H1 (cell line): Measurements from ENCODE around the gene SPTBN1. TPM values are rescaled to one million over a fixed set of nuclear protein-coding genes. Genes with fewer than 3 reads are reported as not detected.

Source experiments
- CTCF ChIA-PET: fragments of 300-600 bp; sonication (Branson Sonifier 250); formaldehyde crosslinking; loops from one replicate; lab custom pipeline; 2021; ENCODE audit not compliant: partially characterized antibody; lab: Charles Lee
- POLR2A ChIA-PET: fragments of 300-600 bp; sonication (Branson Sonifier 250); formaldehyde crosslinking; loops from one replicate; lab custom pipeline; 2021; ENCODE audit warnings: inconsistent platforms; ENCODE audit not compliant: partially characterized antibody; lab: Charles Lee
- DNase-seq, 2 experiments: peaks; one replicate each; pipeline versions ENCODE4 v3.0.0 to v3.0.0-alpha.2; 2010 to 2022; ENCODE audit warnings: low spot score in 2 of 2, low read depth in 1 of 2, mixed read lengths in 1 of 2
- FAIRE-seq: peaks from 2 replicates; lab custom pipeline; 2011; peaks lifted over from hg19 to GRCh38; lab: Jason Lieb, UNC
- H2AFZ ChIP-seq: 2 replicates; pipeline ENCODE4 v1.8.1; 2012; ENCODE audit warnings: low read length, inconsistent platforms
- H2AK5ac ChIP-seq: 2 replicates; pipeline ENCODE4 v1.6.1; 2013; ENCODE audit warnings: low read depth, low read length
- H2BK120ac ChIP-seq: replicated peaks from 2 replicates; pipeline ENCODE3; 2013; ENCODE audit warnings: low read depth, low read length, inconsistent platforms
- H2BK12ac ChIP-seq: 2 replicates; pipeline ENCODE4 v1.6.1; 2013; ENCODE audit warnings: low read depth, low read length
- H2BK15ac ChIP-seq: 2 replicates; pipeline ENCODE4 v1.6.1; 2013; ENCODE audit warnings: low read length
- H2BK20ac ChIP-seq: 2 replicates; pipeline ENCODE4 v1.6.1; 2013; ENCODE audit warnings: low read length
- H2BK5ac ChIP-seq: 2 replicates; pipeline ENCODE4 v1.6.1; 2013; ENCODE audit warnings: low read depth, low read length
- H3K14ac ChIP-seq: 2 replicates; pipeline ENCODE4 v1.6.1; 2013; ENCODE audit warnings: inconsistent platforms; ENCODE audit not compliant: insufficient read length
- H3K18ac ChIP-seq: 2 replicates; pipeline ENCODE4 v1.6.1; 2013; ENCODE audit warnings: low read length; ENCODE audit errors: extremely low read depth
- H3K23ac ChIP-seq: 2 replicates; pipeline ENCODE4 v1.6.1; 2013; ENCODE audit warnings: inconsistent platforms; ENCODE audit not compliant: insufficient read length
- H3K23me2 ChIP-seq: 2 replicates; pipeline ENCODE4 v1.6.1; 2013; ENCODE audit warnings: low read depth, low read length
- H3K27ac ChIP-seq: 2 replicates; pipeline ENCODE4 v1.6.1; 2011; ENCODE audit warnings: low read depth, low read length, inconsistent platforms
- H3K27me3 ChIP-seq, 4 experiments: replicated peaks in 1 of 4; 1 replicate in 1 of 4; 2 replicates in 3 of 4; pipeline versions ENCODE4 v1.6.1 to v1.8.1; 2011 to 2013; ENCODE audit warnings: low read length in 3 of 4, mild to moderate bottlenecking in 3 of 4, inconsistent platforms in 2 of 4, mixed read lengths in 2 of 4, moderate library complexity in 1 of 4; ENCODE audit not compliant: control insufficient read depth in 3 of 4, insufficient read depth in 3 of 4; ENCODE audit errors: extremely low read depth in 1 of 4
- H3K36me3 ChIP-seq, 4 experiments: 2 replicates each; pipeline versions ENCODE4 v1.6.1 to v1.8.1; 2011 to 2013; ENCODE audit warnings: mild to moderate bottlenecking in 4 of 4, low read length in 3 of 4, moderate library complexity in 2 of 4, control low read depth in 1 of 4, inconsistent platforms in 1 of 4; ENCODE audit not compliant: insufficient read depth in 4 of 4, control insufficient read depth in 2 of 4
- H3K4ac ChIP-seq: replicated peaks from 2 replicates; pipeline ENCODE3; 2013; ENCODE audit warnings: low read length, low read depth, mixed read lengths, inconsistent platforms; ENCODE audit not compliant: insufficient read length
- H3K4me1 ChIP-seq, 4 experiments: replicated peaks in 1 of 4; 1 replicate in 1 of 4; 2 replicates in 3 of 4; pipeline versions ENCODE4 v1.6.1 to v1.8.1; 2011 to 2013; ENCODE audit warnings: low read length in 3 of 4, inconsistent platforms in 2 of 4, mixed read lengths in 1 of 4; ENCODE audit not compliant: insufficient read depth in 4 of 4, control insufficient read depth in 3 of 4
- H3K4me2 ChIP-seq, 2 experiments: 2 replicates each; pipeline versions ENCODE4 v1.6.1 to v1.8.1; 2011 to 2013; ENCODE audit warnings: low read depth in 2 of 2, low read length in 2 of 2, control low read depth in 1 of 2, inconsistent platforms in 1 of 2, mild to moderate bottlenecking in 1 of 2; ENCODE audit not compliant: insufficient read depth in 1 of 2
- H3K4me3 ChIP-seq, 4 experiments: fragments of 200-600, 300-600 bp in 1 of 4; sonication (generic), shearing (Covaris generic), sonication (Bioruptor Twin) in 1 of 4; 2 replicates each; pipeline versions ENCODE4 v1.5.1 to v1.8.1; 2011 to 2016; ENCODE audit warnings: low read length in 4 of 4, low read depth in 3 of 4, control low read depth in 2 of 4, inconsistent platforms in 2 of 4, mild to moderate bottlenecking in 2 of 4, mixed read lengths in 1 of 4, moderate library complexity in 1 of 4; ENCODE audit not compliant: insufficient read depth in 2 of 4; ENCODE audit errors: extremely low read depth in 1 of 4
- H3K56ac ChIP-seq: replicated peaks from 2 replicates; pipeline ENCODE3; 2013; ENCODE audit warnings: low read depth, mild to moderate bottlenecking, mixed read lengths, low read length, inconsistent platforms; ENCODE audit not compliant: insufficient read length
- H3K79me1 ChIP-seq: 2 replicates; pipeline ENCODE4 v1.6.1; 2013; ENCODE audit warnings: low read depth, low read length, control low read depth
- H3K79me2 ChIP-seq, 2 experiments: 2 replicates each; pipeline versions ENCODE4 v1.6.1 to v1.8.1; 2012 to 2013; ENCODE audit warnings: low read length in 2 of 2, mild to moderate bottlenecking in 2 of 2, inconsistent platforms in 1 of 2; ENCODE audit not compliant: insufficient read depth in 2 of 2, control insufficient read depth in 1 of 2
- H3K9ac ChIP-seq, 4 experiments: replicated peaks in 1 of 4; 1 replicate in 1 of 4; 2 replicates in 3 of 4; pipeline versions ENCODE4 v1.6.1 to v1.8.1; 2011 to 2013; ENCODE audit warnings: low read depth in 3 of 4, low read length in 3 of 4, control low read depth in 2 of 4, mild to moderate bottlenecking in 2 of 4, moderate library complexity in 2 of 4, inconsistent platforms in 1 of 4; ENCODE audit errors: extremely low read depth in 1 of 4
- H3K9me3 ChIP-seq, 2 experiments: 2 replicates each; pipeline versions ENCODE4 v1.6.1 to v1.8.1; 2012 to 2013; ENCODE audit warnings: mild to moderate bottlenecking in 2 of 2, moderate library complexity in 2 of 2, control low read depth in 1 of 2, inconsistent platforms in 1 of 2, low read depth in 1 of 2, low read length in 1 of 2, mixed read lengths in 1 of 2; ENCODE audit not compliant: insufficient read depth in 2 of 2
- H4K20me1 ChIP-seq, 2 experiments: replicated peaks in 1 of 2; 2 replicates each; pipeline versions ENCODE3 to v1.8.1; 2011 to 2013; ENCODE audit warnings: inconsistent platforms in 2 of 2, low read length in 2 of 2, mild to moderate bottlenecking in 1 of 2; ENCODE audit not compliant: insufficient read depth in 2 of 2, control insufficient read depth in 1 of 2
- H4K5ac ChIP-seq: 2 replicates; pipeline ENCODE4 v1.6.1; 2013; ENCODE audit warnings: low read length, low read depth, mixed read lengths, inconsistent platforms; ENCODE audit not compliant: insufficient read length
- H4K8ac ChIP-seq: 2 replicates; pipeline ENCODE4 v1.8.0; 2013; ENCODE audit warnings: mild to moderate bottlenecking, moderate library complexity, low read length, inconsistent platforms; ENCODE audit not compliant: insufficient read depth; ENCODE audit errors: extremely low read depth
- H4K91ac ChIP-seq: replicated peaks from 2 replicates; pipeline ENCODE3; 2013; ENCODE audit warnings: low read length, mixed read lengths, inconsistent platforms; ENCODE audit not compliant: insufficient read length
- BCL11A ChIP-seq, 2 experiments: IDR thresholded peaks; one replicate each; pipeline ENCODE4 v1.6.1; 2011; ENCODE audit warnings: low read depth in 2 of 2, low read length in 2 of 2, mild to moderate bottlenecking in 2 of 2
- GTF2F1 ChIP-seq: IDR thresholded peaks from 2 replicates; pipeline ENCODE4 v1.6.1; 2012; ENCODE audit warnings: low read depth, low read length, improper control_type of control experiment, borderline replicate concordance
- HDAC6 ChIP-seq: IDR thresholded peaks from one replicate; pipeline ENCODE4 v1.7.1; 2012; ENCODE audit warnings: low read depth, mild to moderate bottlenecking, inconsistent platforms, low read length, moderate library complexity
- JUN ChIP-seq: IDR thresholded peaks from 2 replicates; pipeline ENCODE4 v1.6.1; 2011; ENCODE audit warnings: low read depth, mild to moderate bottlenecking, improper control_type of control experiment, low read length
- KDM5A ChIP-seq: fragments of 200-600 bp; IDR thresholded peaks from 2 replicates; pipeline ENCODE4 v1.7.1; 2012; ENCODE audit warnings: mild to moderate bottlenecking, low read length, inconsistent platforms, mixed read lengths
- RAD21 ChIP-seq, 2 experiments: IDR thresholded peaks in 1 of 2; conservative IDR thresholded peaks in 1 of 2; 2 replicates each; pipeline ENCODE4 v1.6.1; 2011; ENCODE audit warnings: low read depth in 2 of 2, low read length in 2 of 2, improper control_type of control experiment in 1 of 2, inconsistent platforms in 1 of 2, mild to moderate bottlenecking in 1 of 2, moderate library complexity in 1 of 2
- SAP30 ChIP-seq: fragments of 300-600 bp; sonication (generic); IDR thresholded peaks from 2 replicates; pipeline ENCODE4 v1.7.1; 2012; ENCODE audit warnings: low read length, moderate library complexity, mild to moderate bottlenecking, inconsistent platforms; ENCODE audit not compliant: insufficient read depth, insufficient replicate concordance
- SP2 ChIP-seq: IDR thresholded peaks from 2 replicates; pipeline ENCODE4 v1.6.1; 2012; ENCODE audit warnings: mild to moderate bottlenecking, low read length, inconsistent platforms
- SRF ChIP-seq: IDR thresholded peaks from 2 replicates; pipeline ENCODE4 v1.6.1; 2011; ENCODE audit warnings: mild to moderate bottlenecking, low read depth, low read length, moderate library complexity
- SUZ12 ChIP-seq: fragments of 200-600 bp; sonication (generic); IDR thresholded peaks from 2 replicates; pipeline ENCODE4 v1.6.1; 2012; ENCODE audit warnings: mild to moderate bottlenecking, inconsistent platforms, low read length, moderate library complexity, mixed read lengths
- TAF7 ChIP-seq: optimal IDR thresholded peaks from 2 replicates; pipeline ENCODE3; 2011; ENCODE audit warnings: low read depth, mild to moderate bottlenecking, inconsistent platforms, low read length, moderate library complexity, borderline replicate concordance
- YY1 ChIP-seq: IDR thresholded peaks from 2 replicates; pipeline ENCODE4 v1.6.1; 2011; ENCODE audit warnings: low read depth, mild to moderate bottlenecking, low read length
- WGBS, 2 experiments: shearing (Covaris generic) in 1 of 2; methylation state at CpG; one replicate each; pipeline versions ENCODE4 v1.1.6 to v1.1.7; 2013 to 2015; ENCODE audit warnings: low lambda C conversion rate in 2 of 2, mixed read lengths in 2 of 2, inconsistent platforms in 1 of 2, low coverage in 1 of 2, missing lambda C conversion rate in 1 of 2; ENCODE audit not compliant: insufficient replicate concordance in 2 of 2, insufficient coverage in 1 of 2, insufficient read length in 1 of 2; ENCODE audit errors: extremely low coverage in 1 of 2, missing lambda C conversion rate in 1 of 2; 5-methylcytosine and 5-hydroxymethylcytosine counted together
- polyA plus RNA-seq, 7 experiments: library from polyadenylated mRNA; depleted of rRNA in 3 of 7; stranded (reverse) in 5 of 7; unstranded in 2 of 7; fragments of >200 nt in 5 of 7; fragments of 200-250 nt in 2 of 7; gene quantifications; 1 replicate in 5 of 7; 2 replicates in 1 of 7; 4 replicates in 1 of 7; pipeline versions ENCODE4 v1.2.1 to v1.2.3, GENCODE V29; 2011 to 2013; ENCODE audit warnings: missing spikeins in 2 of 7, mixed read lengths in 2 of 7
- total RNA-seq: library from RNA; stranded (reverse); fragmentation: NEBNext Ultra II Directional; extraction: Animal tissue kit (Norgen Biotek cat#: 25700); gene quantifications from 2 replicates; pipeline ENCODE4 v1.2.1, GENCODE V29; 2021

Gene SPTBN1
- total and polyA plus RNA-seq, 2 of the 8 experiments (the other 6 are each of a cell fraction or from before 2014, with no cell fraction given), result 31.8 to 180 TPM

GRCh38 chr2:54605836-54606235 lies 149.7 kb downstream of the SPTBN1 start:
- no peak overlapping the region for H3K9ac ChIP-seq
- POLR2A ChIA-PET, result interaction anchor here (0.8 to 3.1 kb wide), 2 partner anchors 11 to 47 kb away, joined by 4 to 13 read pairs; no protein-coding TSS in a partner anchor
- no peak for TF ChIP-seq SAP30
- TF ChIP-seq KDM5A, result no peak
- no peak for TF ChIP-seq GTF2F1
- TF ChIP-seq SP2, result no peak
- no peak for TF ChIP-seq JUN
- TF ChIP-seq BCL11A (IDR thresholded peaks at IDR 0.05; ENCODE audit: low read depth in 2 of 2, low read length in 2 of 2), result no peak
- TF ChIP-seq RAD21 (IDR thresholded peaks at IDR 0.05 in 1 of 2, conservative IDR thresholded peaks at IDR 0.05 in 1 of 2; ENCODE audit: low read depth in 2 of 2, low read length in 2 of 2), result no peak
- TF ChIP-seq TAF7, result no peak
- TF ChIP-seq YY1, result no peak
- no peak for TF ChIP-seq SUZ12
- no peak for TF ChIP-seq SRF
- no peak for TF ChIP-seq HDAC6

More at GRCh38 chr2:54605836-54606235, 149.7 kb downstream of the SPTBN1 start:
- Histone ChIP-seq H2BK120ac (no peak overlapping the region), H2AFZ (no peak overlapping the region), H3K4me2 (no peak overlapping the region), H3K4me3 (no peak overlapping the region), H3K56ac (no peak overlapping the region), H3K9me3 (no peaks in the 10 kb centered on the region), H3K4me1 (peaks cover 3 to 24% (median 9%) of the 10 kb centered on the region in 4 experiments), H4K91ac (no peak overlapping the region), H2BK12ac (no peak overlapping the region), H3K23me2 (no peaks in the 10 kb centered on the region), H4K5ac (no peak overlapping the region), H2BK20ac (no peak overlapping the region), H4K20me1 (peaks cover 15 to 25% of the 10 kb centered on the region in 2 experiments), H2AK5ac (no peak overlapping the region), H2BK5ac (no peak overlapping the region), H3K14ac (no peak overlapping the region), H3K4ac (no peak overlapping the region), H2BK15ac (no peak overlapping the region), H3K18ac (no peak overlapping the region), H3K27ac (0 out of 2 replicates have a peak overlapping the region, but pooled peaks have one; percentile 3), H3K23ac (no peak overlapping the region), H4K8ac (no peak overlapping the region), H3K36me3 (no peaks in the 10 kb centered on the region; a peak in 1 of 8 replicates), H3K79me2 (peaks cover 26 to 100% of the 10 kb centered on the region in 2 experiments), H3K27me3 (no peaks in the 10 kb centered on the region), H3K79me1 (peaks cover 17% of the 10 kb centered on the region; the same call in 1 of the 2 replicates)
- DNase-seq (no peak), FAIRE-seq (no peak)
- 86% methylated on average over 3 of the region's 3 CpGs; no CpG with 5 or more reads in 1 of the 2 experiments for WGBS, 2 experiments
- CTCF ChIA-PET, result interaction anchor here (1.3 to 2.2 kb wide), 4 partner anchors 11 to 83 kb away, joined by 3 to 10 read pairs (median 4); no protein-coding TSS in a partner anchor
